K562 (cell line): Measurements from ENCODE around the gene GANAB. TPM values are rescaled to one million over a fixed set of nuclear protein-coding genes. Genes with fewer than 3 reads are reported as not detected.

Experiments used
- ATAC-seq: fragments of 200-7000 bp; cut with Tn5 transposase; 3 replicates; pipeline ENCODE4 v1.9.1; 2020; ENCODE audit warnings: moderate library complexity
- BruUV-seq: library from RNA; stranded (reverse); fragments of 400-500 nt; replicated peaks from 2 replicates; lab custom pipeline; 2021; lab: Mats Ljungman, UMichigan
- CTCF ChIA-PET: fragments of 300-600 bp; formaldehyde crosslinking; extraction: SDS; loops from one replicate; lab custom pipeline; 2021; ENCODE audit warnings: low intra/inter-chr PET ratio; lab: Yijun Ruan, JAX
- POLR2A ChIA-PET: fragments of 300-600, 350-650 bp; sonication (Branson Sonifier 250); formaldehyde crosslinking; extraction: SDS; loops from one replicate; lab custom pipeline; 2021; ENCODE audit warnings: antibody characterized with exemption, inconsistent platforms; lab: Yijun Ruan, JAX
- DNase-seq, 4 experiments: peaks; one replicate each; pipeline versions ENCODE4 v3.0.0 to v3.0.0-alpha.2; 2011 to 2018; ENCODE audit warnings: low spot score in 3 of 4, mixed read lengths in 3 of 4; ENCODE audit errors: extremely low read depth in 1 of 4
- FAIRE-seq: peaks from 2 replicates; lab custom pipeline; 2011; peaks lifted over from hg19 to GRCh38; lab: Jason Lieb, UNC
- H2AFZ ChIP-seq: 2 replicates; pipeline ENCODE4 v1.6.0; 2011; ENCODE audit warnings: low read depth, low read length, control low read depth, inconsistent platforms
- H3K27ac ChIP-seq: fragments of 200-600 bp; 3 replicates; pipeline ENCODE4 v1.8.0; 2011; ENCODE audit warnings: low read depth, mild to moderate bottlenecking, control low read depth, inconsistent platforms, low read length, moderate library complexity, mixed read lengths; ENCODE audit errors: extremely low read depth
- H3K27me3 ChIP-seq, 2 experiments: fragments of 300-600 bp in 1 of 2; 2 replicates in 1 of 2; 3 replicates in 1 of 2; pipeline versions ENCODE4 v1.6.0 to v1.8.0; 2011; ENCODE audit warnings: inconsistent platforms in 2 of 2, low read length in 2 of 2, mild to moderate bottlenecking in 1 of 2, mixed read lengths in 1 of 2, moderate library complexity in 1 of 2; ENCODE audit not compliant: control insufficient read depth in 2 of 2, insufficient read depth in 2 of 2
- H3K36me3 ChIP-seq: fragments of 300-600 bp; 3 replicates; pipeline ENCODE4 v1.8.0; 2011; ENCODE audit warnings: mild to moderate bottlenecking, low read length, inconsistent platforms; ENCODE audit not compliant: control insufficient read depth, insufficient read depth
- H3K4me1 ChIP-seq, 2 experiments: fragments of 200-600 bp in 1 of 2; replicated peaks in 1 of 2; 2 replicates in 1 of 2; 3 replicates in 1 of 2; pipeline versions ENCODE4 v1.5.1 to v1.8.0; 2011; ENCODE audit warnings: inconsistent platforms in 2 of 2, low read length in 2 of 2, mild to moderate bottlenecking in 1 of 2, mixed read lengths in 1 of 2, moderate library complexity in 1 of 2; ENCODE audit not compliant: control insufficient read depth in 2 of 2, insufficient read depth in 2 of 2
- H3K4me2 ChIP-seq: 2 replicates; pipeline ENCODE4 v1.6.1; 2011; ENCODE audit warnings: low read length, control low read depth, inconsistent platforms, mixed read lengths; ENCODE audit not compliant: insufficient read depth
- H3K4me3 ChIP-seq: fragments of 200-600 bp; sonication (generic), shearing (Covaris generic); 2 replicates; pipeline ENCODE4 v1.5.1; 2016; ENCODE audit warnings: control low read depth, inconsistent platforms
- H3K79me2 ChIP-seq: fragments of 200-600 bp; 3 replicates; pipeline ENCODE4 v1.8.0; 2011; ENCODE audit warnings: low read length, inconsistent platforms; ENCODE audit not compliant: control insufficient read depth, insufficient read depth
- H3K9ac ChIP-seq, 2 experiments: 2 replicates each; pipeline versions ENCODE4 v1.6.0 to v1.6.1; 2011; ENCODE audit warnings: low read depth in 2 of 2, low read length in 2 of 2, control low read depth in 1 of 2, inconsistent platforms in 1 of 2, mild to moderate bottlenecking in 1 of 2, mixed read lengths in 1 of 2; ENCODE audit not compliant: insufficient read depth in 1 of 2
- H3K9me1 ChIP-seq: one replicate; pipeline ENCODE4 v1.6.0; 2011; ENCODE audit warnings: inconsistent platforms, mild to moderate bottlenecking, low read length, moderate library complexity; ENCODE audit not compliant: control insufficient read depth, insufficient read depth
- H3K9me3 ChIP-seq: replicated peaks from 2 replicates; pipeline ENCODE4 v1.5.1; 2011; ENCODE audit warnings: low read depth, low read length, inconsistent platforms; ENCODE audit not compliant: control insufficient read depth, insufficient read depth
- H4K20me1 ChIP-seq: replicated peaks from 2 replicates; pipeline ENCODE4 v1.6.1; 2011; ENCODE audit warnings: low read length, inconsistent platforms, mixed read lengths; ENCODE audit not compliant: control insufficient read depth, insufficient read depth
- DPF2 ChIP-seq: fragments of 450-650 bp; IDR thresholded peaks from 2 replicates; pipeline ENCODE4 v1.6.1; 2016
- MEIS2 ChIP-seq: fragments of 450-650 bp; IDR thresholded peaks from 2 replicates; pipeline ENCODE4 v1.6.1; 2014; ENCODE audit warnings: mild to moderate bottlenecking; ENCODE audit not compliant: partially characterized antibody
- MIER1 ChIP-seq: fragments of 450-650 bp; IDR thresholded peaks from 2 replicates; pipeline ENCODE4 v1.6.1; 2016; ENCODE audit warnings: antibody characterized with exemption, mild to moderate bottlenecking, low read depth
- NR0B1 ChIP-seq: fragments of 450-650 bp; IDR thresholded peaks from one replicate; pipeline ENCODE4 v1.6.1; 2018; ENCODE audit warnings: mild to moderate bottlenecking, moderate library complexity; ENCODE audit not compliant: partially characterized antibody
- OTX1 ChIP-seq: fragments of 450-650 bp; formaldehyde crosslinking; IDR thresholded peaks from 2 replicates; pipeline ENCODE4 v1.4.0; 2022; ENCODE audit warnings: mild to moderate bottlenecking
- PKNOX1 ChIP-seq: fragments of 450-650 bp; IDR thresholded peaks from 2 replicates; pipeline ENCODE4 v1.6.1; 2016
- SPI1 ChIP-seq: IDR thresholded peaks from 2 replicates; pipeline ENCODE4 v1.6.1; 2011; ENCODE audit warnings: low read depth, low read length, control low read depth, borderline replicate concordance
- SREBF2 ChIP-seq: sonication (generic); formaldehyde crosslinking; IDR thresholded peaks from 2 replicates; pipeline ENCODE4 v1.4.0; 2020; ENCODE audit warnings: mild to moderate bottlenecking, missing genetic modification reagents
- ZNF121 ChIP-seq: sonication (generic); formaldehyde crosslinking; conservative IDR thresholded peaks from 2 replicates; pipeline ENCODE4 v1.8.0; 2022; ENCODE audit warnings: missing genetic modification reagents
- ZNF146 ChIP-seq: IDR thresholded peaks from one replicate; pipeline ENCODE4 v1.6.1; 2018; ENCODE audit warnings: missing compliant biosample characterization; ENCODE audit not compliant: unreplicated experiment
- ZSCAN32 ChIP-seq: fragments of 450-650 bp; formaldehyde crosslinking; IDR thresholded peaks from 2 replicates; pipeline ENCODE4 v1.4.0; 2020; ENCODE audit warnings: mild to moderate bottlenecking, moderate library complexity
- WGBS: fragments of 100-300 bp; shearing (Covaris generic); methylation state at CpG from one replicate; pipeline ENCODE4 v1.1.6; 2016; ENCODE audit warnings: low coverage, mixed read lengths; ENCODE audit not compliant: insufficient coverage; ENCODE audit errors: missing lambda C conversion rate; 5-methylcytosine and 5-hydroxymethylcytosine counted together
- in situ Hi-C: fragments of 300-500 bp; cut with MboI; formaldehyde crosslinking; loops from 4 replicates; pipeline ENCODE4 v1.15.0; 2018; ENCODE audit warnings: inconsistent platforms, mixed read lengths
- intact Hi-C: fragments of 100-400 bp; cut with micrococcal nuclease; formaldehyde crosslinking; loops from 2 replicates; pipeline ENCODE4 v1.14.2; 2022
- polyA plus RNA-seq, 8 experiments: library from polyadenylated mRNA; depleted of rRNA in 4 of 8; stranded (reverse) in 5 of 8; unstranded in 3 of 8; fragments of >200 nt; fragmentation: Nextera tagmentation in 2 of 8; fragmentation: Illumina TruSeq in 1 of 8; extraction: Ambion mirVana in 2 of 8; extraction: Trizol in 1 of 8; gene quantifications; 2 replicates each; pipeline versions ENCODE4 v1.2.1 to v1.2.3, GENCODE V29; 2011 to 2014; ENCODE audit warnings: inconsistent platforms in 1 of 8, missing spikeins in 1 of 8
- total RNA-seq, 7 experiments: library from RNA; depleted of rRNA in 6 of 7; stranded (reverse); fragments of >200 nt in 6 of 7; fragmentation: Illumina TruSeq in 2 of 7; extraction: Trizol in 2 of 7; gene quantifications; 2 replicates each; pipeline versions ENCODE4 v1.2.1 to v1.2.3, GENCODE V29; 2011 to 2021; ENCODE audit warnings: low replicate concordance in 1 of 7

Gene GANAB
- total and polyA plus RNA-seq, 9 of the 15 experiments (the other 6 are each of a cell fraction or from before 2014, with no cell fraction given), result 6.5 to 284 (median 161) TPM

- no peak for ATAC-seq
- BruUV-seq, result no TSS peak
- intact Hi-C loops, result no loop called here
Observed at GRCh38 chr11:62654297-62654696, 7.9 kb upstream of the GANAB start.

GRCh38 chr11:62652161-62653006 lies 6.0 kb upstream of the GANAB start:
- ChIA-PET CTCF (no interaction called here), POLR2A (interaction anchor here (0.6 to 1.4 kb wide), 11 partner anchors 8 to 256 kb away, joined by 3 to 52 read pairs (median 4); partner anchors contain the start of genes C11orf98, CSKMT, LBHD1 and UQCC3)
- no peaks in the 10 kb centered on the region for H3K9me3 ChIP-seq
- TSS peak; percentile 67 for BruUV-seq
- peaks cover 35% of the 10 kb centered on the region; the same call in 2 of the 3 replicates for H3K36me3 ChIP-seq
- intact Hi-C loops, result no loop called here
- peak overlapping the region; percentile 80 for H3K27ac ChIP-seq
- H3K27me3 ChIP-seq, result no peaks in the 10 kb centered on the region
- ATAC-seq (peak; percentile 33), DNase-seq (peak in 3 of 4 experiments; percentile 11 to 31 (median 20)), FAIRE-seq (peak; percentile 73)
- H3K4me2 ChIP-seq, result peak overlapping the region; percentile 91
- H3K4me3 ChIP-seq, result peak overlapping the region; percentile 77
- peaks cover 27% of the 10 kb centered on the region for H3K79me2 ChIP-seq
- H2AFZ ChIP-seq, result peak overlapping the region; percentile 95; the same call in 1 of the 2 replicates
- in situ Hi-C loops, result no loop called here
- peak overlapping the region; percentile 87 to 98 for H3K9ac ChIP-seq
- WGBS, result 12% methylated on average over 14 of the region's 16 CpGs
- peaks cover 9% of the 10 kb centered on the region for H4K20me1 ChIP-seq
- H3K9me1 ChIP-seq, result no peaks in the 10 kb centered on the region
- peaks cover 11 to 36% of the 10 kb centered on the region in 2 experiments; a peak in 4 of 5 replicates for H3K4me1 ChIP-seq
- no peak for TF ChIP-seq OTX1 (CRISPR knock-in tag)
- TF ChIP-seq ZSCAN32, result no peak
- no peak for TF ChIP-seq SREBF2
- no peak for TF ChIP-seq ZNF146
- TF ChIP-seq PKNOX1, result 0 out of 2 replicates have a peak, but pooled peaks have one; percentile 15
- TF ChIP-seq MIER1, result no peak
- 0 out of 2 replicates have a peak, but pooled peaks have one; percentile 14 for TF ChIP-seq DPF2
- peak; percentile 54 for TF ChIP-seq MEIS2
- no peak for TF ChIP-seq NR0B1

More at GRCh38 chr11:62654297-62654696, 7.9 kb upstream of the GANAB start:
- no peak for FAIRE-seq
- peak overlapping the region in 1 of 2 experiments; percentile 70; a peak in 1 of 4 replicates for H3K9ac ChIP-seq
- H3K27ac ChIP-seq, result no peak overlapping the region
- H3K27me3 ChIP-seq, result no peaks in the 10 kb centered on the region
- DNase-seq, result no peak
- TF ChIP-seq SPI1 (no peak), ZNF121 (peak; percentile 63)
- POLR2A ChIA-PET, result interaction anchor here (1.5 to 5.3 kb wide), 4 partner anchors 13 to 73 kb away, joined by 4 to 161 read pairs (median 6); partner anchors contain the start of genes C11orf98, CSKMT, HNRNPUL2 and LBHD1
- H4K20me1 ChIP-seq, result no peaks in the 10 kb centered on the region
- H3K4me2 ChIP-seq, result 0 out of 2 replicates have a peak overlapping the region, but pooled peaks have one; percentile 13
- no peaks in the 10 kb centered on the region for H3K9me3 ChIP-seq
- H3K79me2 ChIP-seq, result peaks cover 27% of the 10 kb centered on the region
- no peaks in the 10 kb centered on the region for H3K9me1 ChIP-seq
- CTCF ChIA-PET, result no interaction called here
- peak overlapping the region; percentile 54 for H2AFZ ChIP-seq
- H3K4me3 ChIP-seq, result no peak overlapping the region
- in situ Hi-C loops, result no loop called here
- 73% methylated on average over 11 of the region's 11 CpGs for WGBS
- peaks cover 10 to 28% of the 10 kb centered on the region in 2 experiments; a peak in 4 of 5 replicates for H3K4me1 ChIP-seq
- peaks cover 15% of the 10 kb centered on the region; the same call in 2 of the 3 replicates for H3K36me3 ChIP-seq
